MM.1S (cell line): ENCODE data around the gene DRG2.

Experiments used
- DNase-seq: peaks from one replicate; pipeline ENCODE4 v3.0.0-alpha.2; 2015
- H2AFZ ChIP-seq: fragments of 300-600 bp; sonication (generic); 2 replicates; pipeline ENCODE4 v1.6.0; 2016; ENCODE audit warnings: antibody characterized with exemption, low read length
- H3F3A ChIP-seq: fragments of 300-600 bp; sonication (generic); 2 replicates; pipeline ENCODE4 v1.6.1; 2016; ENCODE audit warnings: mild to moderate bottlenecking, antibody characterized with exemption, low read length, moderate library complexity, mixed read lengths; ENCODE audit not compliant: insufficient read depth
- H3K27ac ChIP-seq: fragments of 300-600 bp; sonication (generic); 2 replicates; pipeline ENCODE4 v1.5.1; 2016; ENCODE audit warnings: mild to moderate bottlenecking, low read length
- H3K27me3 ChIP-seq: fragments of 300-600 bp; sonication (generic); replicated peaks from 2 replicates; pipeline ENCODE4 v1.6.0; 2016; ENCODE audit warnings: low read length; ENCODE audit not compliant: insufficient read depth
- H3K36me3 ChIP-seq: fragments of 300-600 bp; sonication (generic); replicated peaks from 2 replicates; pipeline ENCODE4 v1.6.1; 2016; ENCODE audit warnings: mild to moderate bottlenecking, low read length, mixed read lengths; ENCODE audit not compliant: insufficient read depth
- H3K4me1 ChIP-seq: fragments of 300-600 bp; sonication (generic); 2 replicates; pipeline ENCODE4 v1.6.1; 2016; ENCODE audit warnings: low read length, mixed read lengths
- H3K4me2 ChIP-seq: fragments of 300-600 bp; sonication (generic); 2 replicates; pipeline ENCODE4 v1.6.0; 2016; ENCODE audit warnings: low read depth, low read length
- H3K4me3 ChIP-seq: fragments of 300-600 bp; sonication (generic); 2 replicates; pipeline ENCODE4 v1.5.1; 2016; ENCODE audit warnings: low read length, mixed read lengths
- H3K79me2 ChIP-seq: fragments of 300-600 bp; sonication (generic); 2 replicates; pipeline ENCODE4 v1.6.1; 2016; ENCODE audit warnings: mixed run types, low read length, mixed read lengths
- H3K9ac ChIP-seq: fragments of 300-600 bp; sonication (generic); 2 replicates; pipeline ENCODE4 v1.6.1; 2016; ENCODE audit warnings: low read length, mixed read lengths
- H3K9me2 ChIP-seq: fragments of 300-600 bp; sonication (generic); replicated peaks from 2 replicates; pipeline ENCODE4 v1.6.1; 2016; ENCODE audit warnings: mild to moderate bottlenecking, low read length, mixed read lengths; ENCODE audit not compliant: insufficient read depth
- H3K9me3 ChIP-seq: fragments of 300-600 bp; sonication (generic); replicated peaks from 2 replicates; pipeline ENCODE4 v1.6.1; 2016; ENCODE audit warnings: mild to moderate bottlenecking, low read length, mixed read lengths; ENCODE audit not compliant: insufficient read depth
- H4K20me1 ChIP-seq: fragments of 300-600 bp; sonication (generic); 2 replicates; pipeline ENCODE4 v1.6.1; 2016; ENCODE audit warnings: mild to moderate bottlenecking, low read length, moderate library complexity, mixed read lengths; ENCODE audit not compliant: insufficient read depth
- CTCF ChIP-seq: fragments of 300-600 bp; sonication (generic); IDR thresholded peaks from 2 replicates; pipeline ENCODE4 v1.5.1; 2016; ENCODE audit warnings: antibody characterized with exemption, low read length, mixed read lengths
- EZH2 ChIP-seq: fragments of 300-600 bp; sonication (generic); optimal IDR thresholded peaks from 2 replicates; pipeline ENCODE3; 2017; ENCODE audit warnings: low read depth, mild to moderate bottlenecking, antibody characterized with exemption, low read length, mixed read lengths
- EZH2phosphoT487 ChIP-seq: fragments of 300-600 bp; sonication (generic); IDR thresholded peaks from 2 replicates; pipeline ENCODE4 v1.6.1; 2018; ENCODE audit warnings: antibody characterized with exemption, low read length

Gene DRG2

GRCh38 chr17:18106211-18106610 is 18.5 kb downstream of the DRG2 start:
- no peaks in the 10 kb centered on the region for H3K27me3 ChIP-seq
- TF ChIP-seq EZH2: no peak
- TF ChIP-seq EZH2phosphoT487: no peak
- no peak for TF ChIP-seq CTCF
- H3K9ac ChIP-seq: no peak overlapping the region
- H3K79me2 ChIP-seq: no peaks in the 10 kb centered on the region
- DNase-seq: no peak
- no peak overlapping the region for H2AFZ ChIP-seq
- no peaks in the 10 kb centered on the region for H4K20me1 ChIP-seq
- no peak overlapping the region for H3K4me3 ChIP-seq
- no peak overlapping the region for H3K4me2 ChIP-seq
- H3K9me3 ChIP-seq: no peaks in the 10 kb centered on the region
- H3K9me2 ChIP-seq: no peaks in the 10 kb centered on the region
- H3K27ac ChIP-seq: no peak overlapping the region
- H3F3A ChIP-seq: no peaks in the 10 kb centered on the region
- no peaks in the 10 kb centered on the region for H3K4me1 ChIP-seq
- no peaks in the 10 kb centered on the region for H3K36me3 ChIP-seq

- no peak for DNase-seq
- Histone ChIP-seq H3K4me3 (no peak overlapping the region), H2AFZ (no peak overlapping the region), H3K4me2 (no peak overlapping the region), H3K9me2 (no peaks in the 10 kb centered on the region), H4K20me1 (no peaks in the 10 kb centered on the region), H3K27ac (no peak overlapping the region), H3K36me3 (no peaks in the 10 kb centered on the region), H3K9me3 (no peaks in the 10 kb centered on the region), H3K27me3 (no peaks in the 10 kb centered on the region), H3K9ac (no peak overlapping the region), H3K4me1 (no peaks in the 10 kb centered on the region), H3F3A (no peaks in the 10 kb centered on the region), H3K79me2 (no peaks in the 10 kb centered on the region)
- TF ChIP-seq CTCF: no peak
- no peak for TF ChIP-seq EZH2
- TF ChIP-seq EZH2phosphoT487: no peak
Measured at GRCh38 chr17:18107061-18107790, 19.5 kb downstream of the DRG2 start.

GRCh38 chr17:18107971-18108370 is 20.2 kb downstream of the DRG2 start:
- no peak overlapping the region for H2AFZ ChIP-seq
- H4K20me1 ChIP-seq: no peaks in the 10 kb centered on the region
- no peak overlapping the region for H3K4me3 ChIP-seq
- no peak for DNase-seq
- no peaks in the 10 kb centered on the region for H3K36me3 ChIP-seq
- H3K9me2 ChIP-seq: no peaks in the 10 kb centered on the region
- H3K79me2 ChIP-seq: no peaks in the 10 kb centered on the region
- TF ChIP-seq EZH2phosphoT487 (no peak), CTCF (no peak), EZH2 (no peak)
- H3K27me3 ChIP-seq: no peaks in the 10 kb centered on the region
- H3K9ac ChIP-seq: no peak overlapping the region
- H3K4me2 ChIP-seq: no peak overlapping the region
- no peaks in the 10 kb centered on the region for H3K9me3 ChIP-seq
- H3K4me1 ChIP-seq: no peaks in the 10 kb centered on the region
- no peak overlapping the region for H3K27ac ChIP-seq
- H3F3A ChIP-seq: no peaks in the 10 kb centered on the region
